Left ventricle myocardium inferior (tissue), 1 donor: ENCODE results near the gene PLEKHG3. TPM values are rescaled to one million over a fixed set of nuclear protein-coding genes. Genes with fewer than 3 reads are reported as not detected.

Source experiments
- DNase-seq: peaks from one replicate; pipeline ENCODE4 v3.0.0-alpha.2; 2020
- H3K27ac ChIP-seq: fragments of 200-600 bp; replicated peaks from 2 replicates; pipeline ENCODE4 v1.8.0; 2021
- H3K27me3 ChIP-seq: fragments of 200-600 bp; 2 replicates; pipeline ENCODE4 v1.8.0; 2021; ENCODE audit warnings: low read depth
- H3K36me3 ChIP-seq: fragments of 200-600 bp; 2 replicates; pipeline ENCODE4 v1.8.0; 2021
- H3K4me1 ChIP-seq: fragments of 200-600 bp; 2 replicates; pipeline ENCODE4 v1.8.0; 2021
- H3K4me3 ChIP-seq: fragments of 200-600 bp; 2 replicates; pipeline ENCODE4 v1.8.0; 2021; ENCODE audit warnings: mild to moderate bottlenecking, moderate library complexity
- H3K9me3 ChIP-seq: fragments of 200-600 bp; replicated peaks from 2 replicates; pipeline ENCODE4 v1.8.0; 2021
- intact Hi-C: fragments of 100-400 bp; cut with micrococcal nuclease; formaldehyde crosslinking; loops from one replicate; pipeline ENCODE4 v1.11.0; 2022
- microRNA-seq: library from miRNA; unstranded; fragments of <30 nt; microRNA quantifications from one replicate; pipeline ENCODE4 v1.2.0, GENCODE V29; 2020
- total RNA-seq: library from RNA; stranded (reverse); fragmentation: NEBNext Ultra II Directional; extraction: Animal tissue kit (Norgen Biotek cat#: 25700); gene quantifications from one replicate; pipeline ENCODE4 v1.2.1, GENCODE V29; 2021
- TF ChIP-seq, protein P1 (sequence below): fragments of 200-600 bp; IDR thresholded peaks from 2 replicates; pipeline ENCODE4 v1.8.0; 2021; ENCODE audit warnings: antibody characterized with exemption, mild to moderate bottlenecking, borderline replicate concordance
- donor health status: DM: no; HTN: yes; CAD: no; lungs with severe emphysema.

The PLEKHG3 gene
- total RNA-seq, 1 donor from 2014 or later: 16.5 TPM

DNA sequence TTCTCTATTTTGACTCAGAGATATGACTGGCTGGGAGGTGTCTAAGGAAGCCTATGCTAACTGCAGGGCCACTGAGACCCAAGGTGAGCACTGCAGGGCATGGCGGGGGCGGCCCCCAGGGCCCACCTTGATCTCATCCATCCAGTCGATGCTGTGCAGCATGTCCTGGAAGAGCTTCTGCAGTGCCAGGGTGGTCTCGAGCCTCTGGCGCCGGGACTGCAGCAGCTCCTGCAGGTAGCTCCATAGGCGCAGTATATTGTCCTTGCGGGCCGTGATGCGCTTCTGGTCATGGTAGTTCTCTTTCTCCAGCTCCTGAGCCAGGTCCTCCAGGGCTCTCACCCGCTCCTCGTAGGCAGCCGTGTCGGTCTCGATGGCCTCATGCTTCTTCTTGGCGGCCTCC, 91.0 kb downstream of the PLEKHG3 start:
- no peaks in the 10 kb centered on the region for H3K9me3 ChIP-seq
- no peak for DNase-seq
- no peak overlapping the region for H3K27ac ChIP-seq
- intact Hi-C loops: no loop called here
- peaks cover 58% of the 10 kb centered on the region for H3K36me3 ChIP-seq
- H3K4me3 ChIP-seq: no peak overlapping the region
- H3K4me1 ChIP-seq: peaks cover 5% of the 10 kb centered on the region
- TF ChIP-seq, protein P1, sequence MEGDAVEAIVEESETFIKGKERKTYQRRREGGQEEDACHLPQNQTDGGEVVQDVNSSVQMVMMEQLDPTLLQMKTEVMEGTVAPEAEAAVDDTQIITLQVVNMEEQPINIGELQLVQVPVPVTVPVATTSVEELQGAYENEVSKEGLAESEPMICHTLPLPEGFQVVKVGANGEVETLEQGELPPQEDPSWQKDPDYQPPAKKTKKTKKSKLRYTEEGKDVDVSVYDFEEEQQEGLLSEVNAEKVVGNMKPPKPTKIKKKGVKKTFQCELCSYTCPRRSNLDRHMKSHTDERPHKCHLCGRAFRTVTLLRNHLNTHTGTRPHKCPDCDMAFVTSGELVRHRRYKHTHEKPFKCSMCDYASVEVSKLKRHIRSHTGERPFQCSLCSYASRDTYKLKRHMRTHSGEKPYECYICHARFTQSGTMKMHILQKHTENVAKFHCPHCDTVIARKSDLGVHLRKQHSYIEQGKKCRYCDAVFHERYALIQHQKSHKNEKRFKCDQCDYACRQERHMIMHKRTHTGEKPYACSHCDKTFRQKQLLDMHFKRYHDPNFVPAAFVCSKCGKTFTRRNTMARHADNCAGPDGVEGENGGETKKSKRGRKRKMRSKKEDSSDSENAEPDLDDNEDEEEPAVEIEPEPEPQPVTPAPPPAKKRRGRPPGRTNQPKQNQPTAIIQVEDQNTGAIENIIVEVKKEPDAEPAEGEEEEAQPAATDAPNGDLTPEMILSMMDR: no peak
- no peaks in the 10 kb centered on the region for H3K27me3 ChIP-seq

DNA sequence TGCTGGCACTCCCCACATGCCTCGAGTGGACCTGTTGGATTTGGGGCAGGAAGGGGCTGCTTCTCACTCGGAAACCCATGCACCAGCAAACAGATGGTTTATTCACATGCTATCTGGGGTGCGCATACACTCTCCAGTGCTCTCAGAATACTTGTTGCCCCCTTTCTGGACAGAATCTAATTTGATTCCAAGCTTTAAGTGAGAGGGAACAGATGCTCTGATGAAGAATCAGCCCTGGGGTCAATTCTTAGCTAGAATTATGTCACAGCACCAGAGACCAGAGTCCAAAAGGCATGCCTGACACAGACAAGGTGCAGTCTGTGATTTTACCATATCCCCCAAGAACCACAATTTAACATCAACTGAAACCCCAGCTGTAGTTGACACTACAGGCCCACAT, 91.7 kb downstream of the PLEKHG3 start:
- Histone ChIP-seq H3K27ac (no peak overlapping the region), H3K4me3 (no peak overlapping the region), H3K9me3 (no peaks in the 10 kb centered on the region), H3K27me3 (no peaks in the 10 kb centered on the region), H3K4me1 (peaks cover 9% of the 10 kb centered on the region), H3K36me3 (peaks cover 61% of the 10 kb centered on the region)
- no peak for DNase-seq
- TF ChIP-seq, protein P1: no peak
- intact Hi-C loops: no loop called here

DNA sequence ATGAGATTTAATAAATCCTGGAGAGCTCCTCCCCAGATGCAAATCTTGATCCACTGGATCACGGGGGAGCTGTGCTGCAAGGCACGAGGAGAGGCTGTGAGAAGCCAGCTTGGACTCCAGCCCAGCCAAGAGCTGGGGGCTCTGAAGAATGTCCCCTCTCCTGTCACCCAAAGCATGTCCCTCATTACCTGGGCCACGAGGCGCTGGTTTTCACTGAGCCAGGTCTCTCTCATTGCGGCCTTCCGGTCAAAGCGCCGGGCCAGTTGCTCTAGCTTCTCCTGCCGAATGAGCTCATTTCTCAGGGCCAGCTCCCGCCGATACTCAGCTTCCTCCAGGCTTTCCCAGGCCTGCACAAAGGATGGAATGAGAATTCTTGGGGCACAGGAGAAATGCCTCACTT, 92.1 kb downstream of the PLEKHG3 start:
- intact Hi-C loops: no loop called here
- H3K9me3 ChIP-seq: no peaks in the 10 kb centered on the region
- peaks cover 64% of the 10 kb centered on the region for H3K36me3 ChIP-seq
- no peaks in the 10 kb centered on the region for H3K27me3 ChIP-seq
- no peak overlapping the region for H3K27ac ChIP-seq
- H3K4me3 ChIP-seq: no peak overlapping the region
- H3K4me1 ChIP-seq: peaks cover 9% of the 10 kb centered on the region
- DNase-seq: no peak
- TF ChIP-seq, protein P1: no peak

DNA sequence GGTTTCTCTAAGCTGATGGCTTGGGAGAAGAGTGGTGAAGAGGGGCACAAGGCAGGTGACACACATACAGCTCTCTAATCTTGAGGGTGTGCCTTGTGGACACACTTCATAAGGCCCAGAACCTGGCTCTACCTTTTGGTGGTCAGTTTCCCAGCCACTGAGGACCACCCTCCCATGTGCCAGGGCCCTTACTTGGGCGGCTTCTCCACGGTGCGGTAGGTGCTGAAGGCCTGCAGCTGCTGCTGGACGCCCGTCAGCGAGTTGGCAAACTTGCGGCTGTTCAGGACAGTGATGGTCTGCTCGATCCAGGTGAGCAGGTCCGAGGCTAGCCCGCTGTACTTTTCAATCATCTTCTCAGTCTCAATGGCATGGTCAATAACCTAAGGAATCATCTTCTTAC, 95.3 kb downstream of the PLEKHG3 start:
- peaks cover 9% of the 10 kb centered on the region for H3K4me1 ChIP-seq
- peaks cover 58% of the 10 kb centered on the region for H3K36me3 ChIP-seq
- no peak for DNase-seq
- H3K9me3 ChIP-seq: no peaks in the 10 kb centered on the region
- H3K27me3 ChIP-seq: no peaks in the 10 kb centered on the region
- TF ChIP-seq, protein P1: no peak
- H3K27ac ChIP-seq: no peak overlapping the region
- intact Hi-C loops: no loop called here
- H3K4me3 ChIP-seq: no peak overlapping the region

Small RNA genes lying within 50 kb of the gene (microRNA-seq; reads per million reads assigned to microRNA genes)
- gene MIR7855: not detected

Other genes with a start within 250 kb of the PLEKHG3 start
- gene AKAP5, start 238.9 kb upstream of the PLEKHG3 start, total RNA-seq: 0.19 TPM
- gene ZBTB25, start 200.6 kb upstream of the PLEKHG3 start, total RNA-seq: 20.8 TPM
- 25.9 TPM for gene ZBTB1, start 199.7 kb upstream of the PLEKHG3 start, total RNA-seq
- gene HSPA2, start 163.7 kb upstream of the PLEKHG3 start, total RNA-seq: 34.0 TPM
- gene PPP1R36, start 154.5 kb upstream of the PLEKHG3 start, total RNA-seq: 0.36 TPM
- gene SPTB, start 175.5 kb downstream of the PLEKHG3 start, total RNA-seq: 82.2 TPM
- gene CHURC1, start 210.0 kb downstream of the PLEKHG3 start, total RNA-seq: 89.8 TPM
- gene GPX2, start 238.3 kb downstream of the PLEKHG3 start, total RNA-seq: not detected